OCI-LY7 (cell line): ENCODE results near the gene DOCK4. TPM values are rescaled to one million over a fixed set of nuclear protein-coding genes. Genes with fewer than 3 reads are reported as not detected.

ENCODE experiments used
- BruUV-seq: library from RNA; stranded (reverse); fragments of 400-500 nt; replicated peaks from 2 replicates; lab custom pipeline; 2021; lab: Mats Ljungman, UMichigan
- CTCF ChIA-PET: fragments of 300-600 bp; sonication (Branson Sonifier 250); formaldehyde crosslinking; loops from one replicate; lab custom pipeline; 2022; ENCODE audit warnings: antibody characterized with exemption; ENCODE audit not compliant: unreplicated experiment; lab: Charles Lee
- POLR2A ChIA-PET: fragments of 300-600 bp; sonication (Branson Sonifier 250); formaldehyde crosslinking; loops from one replicate; lab custom pipeline; 2022; ENCODE audit warnings: antibody characterized with exemption; lab: Charles Lee
- DNase-seq: peaks from one replicate; pipeline ENCODE4 v3.0.0-alpha.2; 2015; ENCODE audit warnings: low spot score
- H2AFZ ChIP-seq: fragments of 200-600 bp; sonication (generic), shearing (Covaris generic); 2 replicates; pipeline ENCODE4 v1.6.1; 2014; ENCODE audit warnings: mild to moderate bottlenecking, antibody characterized with exemption, low read length, moderate library complexity
- H3K27ac ChIP-seq: fragments of 200-600 bp; sonication (generic); 2 replicates; pipeline ENCODE4 v1.5.1; 2014; ENCODE audit warnings: mixed run types, low read depth, mild to moderate bottlenecking, moderate library complexity, low read length, inconsistent platforms; ENCODE audit not compliant: poor library complexity, severe bottlenecking
- H3K36me3 ChIP-seq: fragments of 200-600 bp; sonication (generic); 2 replicates; pipeline ENCODE4 v1.6.1; 2014; ENCODE audit warnings: mild to moderate bottlenecking, antibody characterized with exemption, low read length, moderate library complexity, mixed read lengths; ENCODE audit not compliant: insufficient read depth
- H3K4me1 ChIP-seq: fragments of 200-600 bp; sonication (generic); 2 replicates; pipeline ENCODE4 v1.5.1; 2014; ENCODE audit warnings: mild to moderate bottlenecking, low read length; ENCODE audit not compliant: insufficient read depth, poor library complexity, severe bottlenecking
- H3K4me2 ChIP-seq: fragments of 200-600 bp; sonication (generic); 2 replicates; pipeline ENCODE4 v1.6.1; 2014; ENCODE audit warnings: mild to moderate bottlenecking, low read length
- H3K4me3 ChIP-seq: fragments of 200-600 bp; sonication (generic); 2 replicates; pipeline ENCODE4 v1.5.1; 2014; ENCODE audit warnings: mild to moderate bottlenecking, low read depth, low read length; ENCODE audit not compliant: poor library complexity, severe bottlenecking
- H3K79me2 ChIP-seq: fragments of 200-600 bp; sonication (generic); 2 replicates; pipeline ENCODE4 v1.6.1; 2016; ENCODE audit warnings: low read depth, mild to moderate bottlenecking, low read length, moderate library complexity, mixed read lengths; ENCODE audit not compliant: insufficient read depth
- H3K9me2 ChIP-seq: fragments of 200-600 bp; sonication (generic); 2 replicates; pipeline ENCODE4 v1.6.1; 2016; ENCODE audit warnings: mild to moderate bottlenecking, low read length, mixed read lengths; ENCODE audit not compliant: insufficient read depth
- H3K9me3 ChIP-seq: fragments of 200-600 bp; sonication (generic); 2 replicates; pipeline ENCODE4 v1.6.1; 2014; ENCODE audit warnings: mild to moderate bottlenecking, mixed run types, low read length, mixed read lengths
- H4K20me1 ChIP-seq: fragments of 200-600 bp; sonication (generic); 2 replicates; pipeline ENCODE4 v1.6.1; 2014; ENCODE audit warnings: mild to moderate bottlenecking, antibody characterized with exemption, low read length, moderate library complexity, mixed read lengths; ENCODE audit not compliant: insufficient read depth
- EZH2phosphoT487 ChIP-seq: fragments of 200-600 bp; sonication (generic); IDR thresholded peaks from 2 replicates; pipeline ENCODE4 v1.6.1; 2018; ENCODE audit warnings: low read depth, borderline replicate concordance, mild to moderate bottlenecking, mixed run types, antibody characterized with exemption, low read length, moderate library complexity, mixed read lengths
- intact Hi-C: fragments of 100-400 bp; cut with micrococcal nuclease; formaldehyde crosslinking; loops from one replicate; pipeline ENCODE4 v1.10.0; 2022; ENCODE audit not compliant: unreplicated experiment
- total RNA-seq, 2 experiments: library from RNA; depleted of rRNA in 1 of 2; stranded (reverse); fragments of >200 nt in 1 of 2; shearing (Covaris generic) in 1 of 2; gene quantifications; 2 replicates each; pipeline ENCODE4 v1.2.3, GENCODE V29; 2014 to 2022
- TF ChIP-seq, protein P1 (sequence below): fragments of 200-600 bp; sonication (generic); conservative IDR thresholded peaks from 2 replicates; pipeline ENCODE4 v1.5.1; 2014; ENCODE audit warnings: mild to moderate bottlenecking, antibody characterized with exemption, low read length, moderate library complexity, mixed read lengths

Gene DOCK4
- total RNA-seq, 2 experiments from 2014 or later: 0.91 to 4.9 TPM

DNA sequence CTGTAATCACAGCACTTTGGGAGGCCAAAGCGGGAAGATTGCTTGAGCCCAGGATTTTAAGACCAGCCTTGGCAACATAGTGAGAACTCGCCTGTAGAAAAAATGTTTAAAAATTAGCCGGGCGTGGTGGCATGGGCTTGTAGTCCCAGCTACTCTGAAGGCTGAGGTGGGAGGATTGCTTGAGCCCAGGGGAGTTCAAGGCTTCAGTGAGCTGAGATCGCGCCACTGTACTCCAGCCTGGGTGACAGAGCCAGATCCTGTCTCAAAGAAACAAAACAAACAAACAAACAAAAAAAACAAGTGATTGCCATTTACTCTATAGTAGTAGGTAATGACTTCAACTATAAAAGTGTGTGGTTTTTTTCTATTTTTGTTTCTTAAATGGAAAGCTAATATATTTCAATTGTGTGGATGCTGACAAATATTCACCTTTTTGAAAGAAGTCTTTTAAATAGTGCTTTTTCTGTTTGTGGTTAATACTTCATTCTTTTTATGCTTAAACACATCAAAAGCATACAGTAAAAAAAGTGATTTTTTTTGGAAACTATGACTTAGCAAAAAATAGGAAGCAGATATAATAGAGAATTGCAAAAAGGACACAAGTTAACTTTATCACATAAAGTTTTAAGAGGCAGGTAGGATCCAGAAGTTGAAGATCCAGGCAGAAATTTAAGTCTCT lies 48.6 kb upstream of the DOCK4 start:
- intact Hi-C loops: no loop called here
- POLR2A ChIA-PET: interaction anchor here (0.6 to 1.4 kb wide), 3 partner anchors 12 to 587 kb away, joined by 3 to 4 read pairs (median 3); no protein-coding TSS in a partner anchor
- Histone ChIP-seq H3K9me2 (no peaks in the 10 kb centered on the region), H3K4me1 (no peaks in the 10 kb centered on the region), H3K79me2 (no peaks in the 10 kb centered on the region), H3K27ac (no peak overlapping the region), H3K4me3 (no peak overlapping the region), H2AFZ (no peak overlapping the region), H3K9me3 (no peaks in the 10 kb centered on the region), H3K4me2 (no peak overlapping the region), H3K36me3 (no peaks in the 10 kb centered on the region), H4K20me1 (peaks cover 18% of the 10 kb centered on the region; the same call in 1 of the 2 replicates)
- BruUV-seq: no TSS peak
- no peak for TF ChIP-seq EZH2phosphoT487
- TF ChIP-seq, protein P1, sequence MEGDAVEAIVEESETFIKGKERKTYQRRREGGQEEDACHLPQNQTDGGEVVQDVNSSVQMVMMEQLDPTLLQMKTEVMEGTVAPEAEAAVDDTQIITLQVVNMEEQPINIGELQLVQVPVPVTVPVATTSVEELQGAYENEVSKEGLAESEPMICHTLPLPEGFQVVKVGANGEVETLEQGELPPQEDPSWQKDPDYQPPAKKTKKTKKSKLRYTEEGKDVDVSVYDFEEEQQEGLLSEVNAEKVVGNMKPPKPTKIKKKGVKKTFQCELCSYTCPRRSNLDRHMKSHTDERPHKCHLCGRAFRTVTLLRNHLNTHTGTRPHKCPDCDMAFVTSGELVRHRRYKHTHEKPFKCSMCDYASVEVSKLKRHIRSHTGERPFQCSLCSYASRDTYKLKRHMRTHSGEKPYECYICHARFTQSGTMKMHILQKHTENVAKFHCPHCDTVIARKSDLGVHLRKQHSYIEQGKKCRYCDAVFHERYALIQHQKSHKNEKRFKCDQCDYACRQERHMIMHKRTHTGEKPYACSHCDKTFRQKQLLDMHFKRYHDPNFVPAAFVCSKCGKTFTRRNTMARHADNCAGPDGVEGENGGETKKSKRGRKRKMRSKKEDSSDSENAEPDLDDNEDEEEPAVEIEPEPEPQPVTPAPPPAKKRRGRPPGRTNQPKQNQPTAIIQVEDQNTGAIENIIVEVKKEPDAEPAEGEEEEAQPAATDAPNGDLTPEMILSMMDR: no peak
- no peak for DNase-seq
- CTCF ChIA-PET: no interaction called here

DNA sequence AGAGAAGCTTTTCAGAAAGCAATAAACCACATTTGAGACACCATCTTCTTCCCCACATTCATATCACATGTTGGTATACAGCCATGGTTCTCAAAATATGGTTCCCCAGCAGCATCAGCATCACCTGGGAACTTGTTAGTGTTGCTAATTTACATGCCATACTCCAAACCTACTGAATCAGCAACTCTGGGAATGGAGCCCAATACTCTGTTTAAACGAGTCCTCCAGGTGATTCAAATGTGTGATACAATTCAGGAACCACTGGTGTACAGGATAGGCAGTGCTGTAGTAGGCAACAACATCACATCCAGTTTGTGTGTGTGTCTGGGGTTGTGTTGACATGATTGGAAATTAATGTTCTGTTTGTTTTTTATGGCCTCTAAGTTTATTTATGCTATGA lies 48.0 kb upstream of the DOCK4 start:
- Histone ChIP-seq H4K20me1 (peaks cover 18% of the 10 kb centered on the region; the same call in 1 of the 2 replicates), H3K9me2 (no peaks in the 10 kb centered on the region), H3K79me2 (no peaks in the 10 kb centered on the region), H3K4me1 (no peaks in the 10 kb centered on the region), H3K27ac (no peak overlapping the region), H3K4me3 (no peak overlapping the region), H3K36me3 (no peaks in the 10 kb centered on the region), H2AFZ (no peak overlapping the region), H3K9me3 (no peaks in the 10 kb centered on the region), H3K4me2 (no peak overlapping the region)
- no peak for DNase-seq
- no peak for TF ChIP-seq EZH2phosphoT487
- TF ChIP-seq, protein P1: no peak
- intact Hi-C loops: no loop called here
- no TSS peak for BruUV-seq
- POLR2A ChIA-PET: interaction anchor here (0.7 to 1.4 kb wide), 3 partner anchors 12 to 44 kb away, joined by 3 to 4 read pairs (median 3); no protein-coding TSS in a partner anchor
- CTCF ChIA-PET: no interaction called here

DNA sequence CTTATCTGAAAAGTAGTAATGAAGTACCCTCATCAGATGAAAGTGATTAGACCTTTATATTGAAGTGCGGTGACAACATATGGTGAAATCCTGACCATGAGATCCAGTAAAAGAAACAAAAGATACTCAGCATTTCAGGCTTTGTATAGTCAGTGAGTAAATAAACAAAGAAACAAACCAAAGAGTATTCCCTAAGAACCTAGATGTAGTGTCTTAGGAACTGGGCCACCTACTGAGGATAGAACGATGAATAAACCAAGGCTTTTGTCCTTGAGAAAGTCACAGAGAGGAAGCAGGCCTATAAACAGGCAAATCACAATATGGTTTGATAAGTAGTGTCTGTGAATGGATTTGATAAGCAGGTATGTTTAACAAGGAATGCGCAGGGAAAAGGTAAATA lies 46.5 kb upstream of the DOCK4 start:
- no peak overlapping the region for H2AFZ ChIP-seq
- no peaks in the 10 kb centered on the region for H3K79me2 ChIP-seq
- intact Hi-C loops: no loop called here
- no peaks in the 10 kb centered on the region for H3K36me3 ChIP-seq
- H3K9me2 ChIP-seq: no peaks in the 10 kb centered on the region
- H4K20me1 ChIP-seq: peaks cover 18% of the 10 kb centered on the region; the same call in 1 of the 2 replicates
- no peaks in the 10 kb centered on the region for H3K9me3 ChIP-seq
- no peaks in the 10 kb centered on the region for H3K4me1 ChIP-seq
- no TSS peak for BruUV-seq
- H3K27ac ChIP-seq: no peak overlapping the region
- ChIA-PET CTCF (no interaction called here), POLR2A (no interaction called here)
- no peak overlapping the region for H3K4me3 ChIP-seq
- DNase-seq: no peak
- no peak overlapping the region for H3K4me2 ChIP-seq
- no peak for TF ChIP-seq EZH2phosphoT487
